ENCODE results near the gene GIMAP8.

GRCh38 chr7:150520145-150520544 is 69.7 kb downstream of the GIMAP8 start:
- no peak for TF ChIP-seq CTCF (IDR thresholded peaks at IDR 0.05)
- no peak for TF ChIP-seq POLR2A (IDR thresholded peaks at IDR 0.05)
